Smooth muscle cell (in vitro differentiated cells): Measurements from ENCODE around the gene HCN4. TPM values are rescaled to one million over a fixed set of nuclear protein-coding genes. Genes with fewer than 3 reads are reported as not detected.

ENCODE experiments used
- DNase-seq: peaks from one replicate; lab custom pipeline; 2025; ENCODE audit not compliant: unreplicated experiment; lab: John Stamatoyannopoulos, UW
- H2AFZ ChIP-seq: fragments of 200-600 bp; sonication (generic); 2 replicates; pipeline ENCODE4 v1.6.0; 2016; ENCODE audit warnings: antibody characterized with exemption, low read depth, mild to moderate bottlenecking
- H3F3A ChIP-seq: fragments of 200-600 bp; sonication (generic); 2 replicates; pipeline ENCODE4 v1.6.0; 2017; ENCODE audit warnings: antibody characterized with exemption, low read depth
- H3K27ac ChIP-seq: fragments of 200-600 bp; sonication (generic); 2 replicates; pipeline ENCODE4 v1.5.1; 2016; ENCODE audit warnings: low read depth, mild to moderate bottlenecking
- H3K27me3 ChIP-seq: fragments of 200-600 bp; sonication (generic); 2 replicates; pipeline ENCODE4 v1.6.1; 2016; ENCODE audit warnings: low read depth, mild to moderate bottlenecking
- H3K36me3 ChIP-seq: fragments of 200-600 bp; sonication (generic); 2 replicates; pipeline ENCODE4 v1.5.1; 2016; ENCODE audit warnings: low read depth
- H3K4me1 ChIP-seq: fragments of 200-600 bp; sonication (generic); 2 replicates; pipeline ENCODE4 v1.5.1; 2016; ENCODE audit warnings: low read depth
- H3K4me2 ChIP-seq: fragments of 200-600 bp; sonication (generic); 2 replicates; pipeline ENCODE4 v1.6.0; 2016; ENCODE audit warnings: mild to moderate bottlenecking
- H3K4me3 ChIP-seq: fragments of 200-600 bp; sonication (generic); 2 replicates; pipeline ENCODE4 v1.5.1; 2016; ENCODE audit warnings: mild to moderate bottlenecking
- H3K79me2 ChIP-seq: fragments of 200-600 bp; sonication (generic); 2 replicates; pipeline ENCODE4 v1.6.0; 2016; ENCODE audit warnings: low read depth, mild to moderate bottlenecking
- H3K9ac ChIP-seq: fragments of 200-600 bp; sonication (generic); 2 replicates; pipeline ENCODE4 v1.6.0; 2016; ENCODE audit warnings: low read depth
- H3K9me3 ChIP-seq: fragments of 200-600 bp; sonication (generic); replicated peaks from 2 replicates; pipeline ENCODE4 v1.5.1; 2016; ENCODE audit warnings: low read depth
- H4K20me1 ChIP-seq: fragments of 200-600 bp; sonication (generic); 2 replicates; pipeline ENCODE4 v1.6.0; 2016; ENCODE audit warnings: low read depth
- WGBS: methylation state at CpG from one replicate; pipeline ENCODE4 v1.1.7; 2016; ENCODE audit warnings: low lambda C conversion rate; 5-methylcytosine and 5-hydroxymethylcytosine counted together
- polyA plus RNA-seq: library from polyadenylated mRNA; unstranded; fragments of >200 nt; fragmentation: Nextera tagmentation; extraction: Ambion mirVana; gene quantifications from 2 replicates; pipeline ENCODE4 v1.2.1, GENCODE V29; 2016
- total RNA-seq: library from RNA; depleted of rRNA; stranded (reverse); fragments of >200 nt; gene quantifications from 2 replicates; pipeline ENCODE4 v1.2.3, GENCODE V29; 2014
- TF ChIP-seq, protein P1 (sequence below): fragments of 200-600 bp; sonication (generic); IDR thresholded peaks from 2 replicates; pipeline ENCODE4 v1.5.1; 2017; ENCODE audit warnings: borderline replicate concordance, mild to moderate bottlenecking, antibody characterized with exemption; ENCODE audit not compliant: insufficient read depth, poor library complexity, severe bottlenecking

HCN4 gene
- total and polyA plus RNA-seq, 2 experiments from 2014 or later: 0.07 TPM; not detected in 1

DNA sequence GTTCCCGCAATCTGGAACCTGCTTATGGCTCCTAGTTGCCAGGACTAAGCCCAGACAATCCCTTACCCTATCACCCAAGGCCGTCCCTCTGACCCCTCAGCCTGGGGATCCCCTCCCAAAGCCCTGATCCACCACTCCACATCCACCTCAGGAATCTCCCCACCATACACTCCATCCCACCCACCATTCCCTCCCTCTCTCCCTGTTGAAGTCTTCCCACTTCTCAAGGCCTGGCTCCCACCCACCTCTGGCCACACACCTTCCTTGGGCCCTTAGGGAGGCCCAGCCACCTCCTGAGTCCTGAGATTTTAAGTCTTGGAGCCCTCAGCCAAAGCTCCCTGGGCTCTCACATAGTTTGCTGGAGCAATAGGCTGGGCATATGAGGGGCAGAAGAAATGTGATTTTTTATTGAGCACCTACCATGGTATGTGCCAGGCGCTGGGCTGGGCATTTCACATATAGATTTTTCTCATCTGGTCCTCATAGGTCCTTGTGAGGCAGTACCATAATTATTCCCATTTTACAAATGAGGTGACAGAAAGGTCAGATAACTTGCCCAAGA, 48.1 kb downstream of the HCN4 start:
- H3K9ac ChIP-seq: no peak overlapping the region
- no peaks in the 10 kb centered on the region for H3F3A ChIP-seq
- H4K20me1 ChIP-seq: no peaks in the 10 kb centered on the region

DNA sequence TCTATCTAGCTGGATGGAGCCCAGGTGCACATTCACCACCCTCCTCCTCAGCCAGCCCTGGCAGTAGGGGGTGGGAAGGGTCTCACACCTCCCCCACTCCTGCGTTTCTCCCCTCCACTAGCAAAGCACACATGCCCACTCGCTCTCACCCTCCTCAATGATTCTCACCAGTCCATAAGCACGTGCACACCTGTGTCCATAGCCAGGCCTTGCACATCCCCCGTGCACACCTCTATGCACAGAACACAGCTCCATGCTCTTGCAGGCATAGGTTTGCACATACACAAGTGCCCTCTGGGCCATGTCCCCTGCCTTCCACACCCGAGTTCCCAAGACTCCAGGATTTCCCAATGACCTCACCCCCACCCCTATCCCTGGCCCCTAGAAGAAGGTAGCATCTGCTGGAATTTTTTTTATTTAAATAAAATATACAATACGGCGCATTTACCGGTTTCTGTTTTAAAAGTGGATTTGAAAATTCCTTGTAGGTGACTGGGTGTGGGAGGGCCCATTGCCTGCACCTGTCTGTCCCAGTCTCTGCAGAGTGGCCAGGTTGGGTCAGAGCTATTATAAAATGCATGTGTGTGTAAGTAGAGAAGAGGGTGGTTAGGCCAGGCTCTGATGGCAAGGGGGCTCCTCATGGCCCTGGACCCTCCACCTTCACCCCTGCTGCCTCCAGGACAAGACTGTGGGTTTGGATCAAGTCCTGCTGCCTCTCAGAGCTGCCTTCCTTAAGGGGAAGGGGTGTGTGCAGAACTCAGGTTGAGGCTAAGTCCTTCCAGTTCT, 49.1 kb downstream of the HCN4 start:
- 93% methylated on average over 8 of the region's 8 CpGs for WGBS
- Histone ChIP-seq H4K20me1 (no peaks in the 10 kb centered on the region), H2AFZ (no peak overlapping the region), H3K9me3 (no peaks in the 10 kb centered on the region), H3K4me3 (no peak overlapping the region), H3K4me2 (no peak overlapping the region), H3K79me2 (no peaks in the 10 kb centered on the region), H3K9ac (no peak overlapping the region), H3K27ac (no peak overlapping the region), H3K4me1 (no peaks in the 10 kb centered on the region), H3K27me3 (no peaks in the 10 kb centered on the region), H3K36me3 (no peaks in the 10 kb centered on the region), H3F3A (no peaks in the 10 kb centered on the region)
- no peak for DNase-seq
- TF ChIP-seq, protein P1, sequence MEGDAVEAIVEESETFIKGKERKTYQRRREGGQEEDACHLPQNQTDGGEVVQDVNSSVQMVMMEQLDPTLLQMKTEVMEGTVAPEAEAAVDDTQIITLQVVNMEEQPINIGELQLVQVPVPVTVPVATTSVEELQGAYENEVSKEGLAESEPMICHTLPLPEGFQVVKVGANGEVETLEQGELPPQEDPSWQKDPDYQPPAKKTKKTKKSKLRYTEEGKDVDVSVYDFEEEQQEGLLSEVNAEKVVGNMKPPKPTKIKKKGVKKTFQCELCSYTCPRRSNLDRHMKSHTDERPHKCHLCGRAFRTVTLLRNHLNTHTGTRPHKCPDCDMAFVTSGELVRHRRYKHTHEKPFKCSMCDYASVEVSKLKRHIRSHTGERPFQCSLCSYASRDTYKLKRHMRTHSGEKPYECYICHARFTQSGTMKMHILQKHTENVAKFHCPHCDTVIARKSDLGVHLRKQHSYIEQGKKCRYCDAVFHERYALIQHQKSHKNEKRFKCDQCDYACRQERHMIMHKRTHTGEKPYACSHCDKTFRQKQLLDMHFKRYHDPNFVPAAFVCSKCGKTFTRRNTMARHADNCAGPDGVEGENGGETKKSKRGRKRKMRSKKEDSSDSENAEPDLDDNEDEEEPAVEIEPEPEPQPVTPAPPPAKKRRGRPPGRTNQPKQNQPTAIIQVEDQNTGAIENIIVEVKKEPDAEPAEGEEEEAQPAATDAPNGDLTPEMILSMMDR: no peak

More for the DNA sequence above, 48.1 kb downstream of the HCN4 start:
- no peak for DNase-seq
- Histone ChIP-seq H3K4me1 (no peaks in the 10 kb centered on the region), H3K9me3 (no peaks in the 10 kb centered on the region), H3K36me3 (no peaks in the 10 kb centered on the region), H3K79me2 (no peaks in the 10 kb centered on the region), H3K27me3 (no peaks in the 10 kb centered on the region), H3K27ac (no peak overlapping the region), H3K4me3 (no peak overlapping the region), H2AFZ (no peak overlapping the region), H3K4me2 (no peak overlapping the region)
- WGBS: 100% methylated on average over 3 of the region's 3 CpGs
- TF ChIP-seq, protein P1: no peak

DNA sequence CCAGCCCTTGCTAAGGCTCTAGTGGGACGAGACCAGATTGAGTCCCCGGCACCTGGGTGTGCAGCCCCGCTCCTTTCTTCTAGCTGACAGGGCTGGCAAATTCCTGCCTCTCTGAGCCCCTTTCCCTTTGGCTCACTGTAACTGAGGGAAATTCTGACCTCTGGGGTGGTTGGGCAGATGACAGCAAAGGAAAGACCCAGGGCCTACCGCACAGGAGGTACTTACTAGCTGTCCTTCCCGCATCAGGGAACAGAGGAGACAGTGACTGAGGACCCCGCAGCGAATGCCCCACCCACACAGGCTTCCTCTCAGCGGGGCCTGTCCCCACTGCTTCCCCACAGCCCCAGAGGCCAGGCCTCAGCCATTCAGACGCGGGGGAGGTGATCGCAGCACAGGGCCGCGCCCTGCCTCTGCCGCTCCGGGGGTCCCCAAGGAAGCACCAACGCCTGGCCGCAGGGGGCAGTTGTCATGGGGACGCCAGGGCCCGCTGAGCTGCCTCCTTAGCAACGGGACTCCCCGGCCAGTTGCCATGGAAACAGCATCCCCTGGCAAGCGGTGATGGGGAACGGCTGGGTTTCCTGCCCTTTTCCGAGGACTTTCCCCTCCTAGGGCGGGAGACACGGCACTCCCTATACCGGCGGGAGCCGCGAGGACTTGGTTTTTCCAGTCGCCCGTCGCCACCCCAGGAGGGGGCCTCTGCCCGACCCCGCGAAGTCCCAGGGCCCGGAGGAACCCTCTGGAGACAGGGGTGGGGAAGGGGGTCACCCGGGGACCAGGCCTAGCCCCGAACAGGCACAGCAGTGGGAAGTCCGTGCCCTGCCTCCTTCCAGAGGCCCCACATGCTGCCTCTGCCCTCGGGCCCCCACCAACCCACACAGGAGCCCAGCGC, 50.1 kb downstream of the HCN4 start:
- Histone ChIP-seq H3K4me2 (no peak overlapping the region), H3K27me3 (no peaks in the 10 kb centered on the region), H2AFZ (no peak overlapping the region), H3K36me3 (no peaks in the 10 kb centered on the region), H3K9ac (no peak overlapping the region), H3K9me3 (no peaks in the 10 kb centered on the region), H3K27ac (no peak overlapping the region), H3K4me3 (no peak overlapping the region), H3K4me1 (no peaks in the 10 kb centered on the region), H4K20me1 (no peaks in the 10 kb centered on the region), H3K79me2 (no peaks in the 10 kb centered on the region), H3F3A (no peaks in the 10 kb centered on the region)
- 41% methylated on average over 38 of the region's 42 CpGs for WGBS
- no peak for DNase-seq
- TF ChIP-seq, protein P1: no peak
